A549 (cell line): ENCODE measurements around the gene PIGC. TPM values are rescaled to one million over a fixed set of nuclear protein-coding genes. Genes with fewer than 3 reads are reported as not detected.

ENCODE experiments used
- ATAC-seq, 2 experiments: fragments of 200-7000 bp in 1 of 2; fragments of >200 bp in 1 of 2; cut with Nextera tagmentation in 1 of 2; cut with Tn5 transposase in 1 of 2; 3 replicates each; pipeline versions ENCODE4 v1.8.0 to v1.9.1; 2018 to 2020; ENCODE audit warnings: mild to moderate bottlenecking in 1 of 2, moderate library complexity in 1 of 2
- CTCF ChIA-PET: fragments of 300-600 bp; sonication (Branson Sonifier 250); formaldehyde crosslinking; extraction: SDS; loops from one replicate; lab custom pipeline; 2021; ENCODE audit warnings: antibody characterized with exemption, inconsistent platforms; lab: Yijun Ruan, JAX
- POLR2A ChIA-PET: fragments of 350-600 bp; formaldehyde crosslinking; extraction: SDS; loops from one replicate; lab custom pipeline; 2021; ENCODE audit warnings: antibody characterized with exemption, inconsistent platforms; lab: Yijun Ruan, JAX
- DNase-seq, 2 experiments: peaks; one replicate each; pipeline versions ENCODE4 v3.0.0 to v3.0.0-alpha.2; 2011 to 2016; ENCODE audit warnings: low read depth in 1 of 2, low spot score in 1 of 2
- FAIRE-seq: peaks from 2 replicates; lab custom pipeline; 2011; peaks lifted over from hg19 to GRCh38; lab: Jason Lieb, UNC
- H3K27ac ChIP-seq, 2 experiments: fragments of >200 bp; sonication (Bioruptor Twin); formaldehyde crosslinking; 3 replicates each; pipeline ENCODE4 v1.5.1; 2016 to 2017
- H3K4me1 ChIP-seq: fragments of >200 bp; sonication (Bioruptor Twin); formaldehyde crosslinking; 3 replicates; pipeline ENCODE4 v1.6.1; 2016
- H3K4me2 ChIP-seq: fragments of >200 bp; sonication (Bioruptor Twin); formaldehyde crosslinking; 3 replicates; pipeline ENCODE4 v1.6.1; 2016
- H3K4me3 ChIP-seq: fragments of >200 bp; sonication (Bioruptor Twin); formaldehyde crosslinking; 3 replicates; pipeline ENCODE4 v1.5.1; 2016
- H3K9me3 ChIP-seq: fragments of >200 bp; sonication (Bioruptor Twin); formaldehyde crosslinking; 3 replicates; pipeline ENCODE4 v1.6.1; 2016
- CEBPB ChIP-seq, 2 experiments: fragments of >200 bp in 1 of 2; sonication (Bioruptor Twin) in 1 of 2; formaldehyde crosslinking in 1 of 2; IDR thresholded peaks; 2 replicates each; pipeline ENCODE4 v1.6.1; 2012 to 2016
- CHD2 ChIP-seq: fragments of 150-350 bp; IDR thresholded peaks from 2 replicates; pipeline ENCODE4 v1.6.1; 2014; ENCODE audit warnings: low read length; ENCODE audit not compliant: partially characterized antibody
- EHMT2 ChIP-seq: fragments of 200-600 bp; sonication (generic); IDR thresholded peaks from 2 replicates; pipeline ENCODE4 v1.6.1; 2016; ENCODE audit warnings: antibody characterized with exemption, low read depth, mild to moderate bottlenecking, moderate library complexity
- ESRRA ChIP-seq: fragments of 150-350 bp; IDR thresholded peaks from 2 replicates; pipeline ENCODE4 v1.6.1; 2014; ENCODE audit warnings: mild to moderate bottlenecking, low read length, borderline replicate concordance
- FOSL2 ChIP-seq, 2 experiments: fragments of 450-650 bp in 1 of 2; fragments of >200 bp in 1 of 2; sonication (Bioruptor Twin) in 1 of 2; formaldehyde crosslinking; IDR thresholded peaks; 2 replicates each; pipeline versions ENCODE4 v1.5.0 to v1.6.1; 2016 to 2020; ENCODE audit warnings: mild to moderate bottlenecking in 1 of 2, moderate library complexity in 1 of 2
- FOXS1 ChIP-seq: fragments of 250-450 bp; sonication (Bioruptor Pico); IDR thresholded peaks from 2 replicates; pipeline ENCODE4 v1.5.0; 2020; ENCODE audit warnings: mild to moderate bottlenecking, moderate library complexity
- GATA3 ChIP-seq: IDR thresholded peaks from 2 replicates; pipeline ENCODE4 v1.6.1; 2012; ENCODE audit warnings: borderline replicate concordance
- HEYL ChIP-seq: fragments of 250-450 bp; sonication (Bioruptor Pico); IDR thresholded peaks from 2 replicates; pipeline ENCODE4 v1.8.0; 2021; ENCODE audit warnings: mild to moderate bottlenecking, moderate library complexity
- HOXB13 ChIP-seq: fragments of 250-450 bp; sonication (Bioruptor Pico); IDR thresholded peaks from 2 replicates; pipeline ENCODE4 v1.5.0; 2020; ENCODE audit warnings: low read depth, mild to moderate bottlenecking, moderate library complexity
- MYC ChIP-seq: IDR thresholded peaks from 2 replicates; pipeline ENCODE4 v1.6.1; 2012; ENCODE audit warnings: mild to moderate bottlenecking, inconsistent platforms, low read length, improper control_type of control experiment, borderline replicate concordance
- NFE2L2 ChIP-seq: fragments of 150-350 bp; conservative IDR thresholded peaks from 2 replicates; pipeline ENCODE4 v1.6.1; 2014; ENCODE audit warnings: low read length
- NPAS2 ChIP-seq: fragments of 250-450 bp; sonication (Bioruptor Pico); IDR thresholded peaks from 2 replicates; pipeline ENCODE4 v1.8.0; 2022; ENCODE audit warnings: mild to moderate bottlenecking, moderate library complexity, borderline replicate concordance
- NR3C1 ChIP-seq: fragments of >200 bp; sonication (Bioruptor Twin); formaldehyde crosslinking; IDR thresholded peaks from 3 replicates; pipeline ENCODE4 v1.6.1; 2017
- POLR2AphosphoS2 ChIP-seq: conservative IDR thresholded peaks from 2 replicates; pipeline ENCODE4 v1.6.1; 2012; ENCODE audit warnings: low read length, improper control_type of control experiment, inconsistent platforms
- TFCP2L1 ChIP-seq: fragments of 250-450 bp; sonication (Bioruptor Pico); IDR thresholded peaks from 2 replicates; pipeline ENCODE4 v1.5.0; 2021; ENCODE audit warnings: mild to moderate bottlenecking
- ZC3H11A ChIP-seq: fragments of 450-650 bp; IDR thresholded peaks from 2 replicates; pipeline ENCODE4 v1.6.1; 2014; ENCODE audit warnings: antibody characterized with exemption, mild to moderate bottlenecking
- ZFP36 ChIP-seq: fragments of 450-650 bp; IDR thresholded peaks from 2 replicates; pipeline ENCODE4 v1.6.1; 2014; ENCODE audit warnings: borderline replicate concordance; ENCODE audit not compliant: partially characterized antibody
- ZSCAN20 ChIP-seq: fragments of 250-450 bp; sonication (Bioruptor Pico); IDR thresholded peaks from 2 replicates; pipeline ENCODE4 v1.8.0; 2022; ENCODE audit warnings: mild to moderate bottlenecking, moderate library complexity
- WGBS: methylation state at CpG from one replicate; pipeline ENCODE4 v1.1.6; 2017; ENCODE audit errors: missing lambda C conversion rate; 5-methylcytosine and 5-hydroxymethylcytosine counted together
- polyA plus RNA-seq, 4 experiments: library from polyadenylated mRNA; depleted of rRNA in 3 of 4; stranded (reverse); fragments of >200 nt; fragmentation: RNase III in 1 of 4; extraction: RNeasy Plus Mini Kit Qiagen cat#74134 plus additional on column Dnase treatment in 1 of 4; gene quantifications; 2 replicates in 3 of 4; 3 replicates in 1 of 4; pipeline ENCODE4 v1.2.3, GENCODE V29; 2011 to 2017
- TF ChIP-seq, protein P1 (sequence below): fragments of 250-450 bp; sonication (Bioruptor Pico); IDR thresholded peaks from 2 replicates; pipeline ENCODE4 v1.5.0; 2020; ENCODE audit warnings: low read depth, mild to moderate bottlenecking, moderate library complexity
- TF ChIP-seq, protein P2 (sequence below): IDR thresholded peaks from 2 replicates; pipeline ENCODE4 v1.6.1; 2012; ENCODE audit warnings: low read depth, borderline replicate concordance
- TF ChIP-seq, protein P3 (sequence below): fragments of 450-650 bp; IDR thresholded peaks from 2 replicates; pipeline ENCODE4 v1.6.1; 2014; ENCODE audit warnings: antibody characterized with exemption
- TF ChIP-seq, protein P4 (sequence below): fragments of 250-450 bp; sonication (Bioruptor Pico); IDR thresholded peaks from 2 replicates; pipeline ENCODE4 v1.5.0; 2021; ENCODE audit warnings: mild to moderate bottlenecking, moderate library complexity, borderline replicate concordance
- TF ChIP-seq, protein P5 (sequence below): fragments of 200-600 bp; sonication (generic); IDR thresholded peaks from 2 replicates; pipeline ENCODE4 v1.6.1; 2016; ENCODE audit warnings: antibody characterized with exemption, mild to moderate bottlenecking, moderate library complexity
- TF ChIP-seq, protein P6 (sequence below): fragments of 150-350 bp; IDR thresholded peaks from 2 replicates; pipeline ENCODE4 v1.6.1; 2014; ENCODE audit warnings: low read depth, mild to moderate bottlenecking, low read length

PIGC gene
- polyA plus RNA-seq, 2 of the 4 experiments (the other 2 are of a cell fraction) = 30.7 to 50.0 TPM

DNA sequence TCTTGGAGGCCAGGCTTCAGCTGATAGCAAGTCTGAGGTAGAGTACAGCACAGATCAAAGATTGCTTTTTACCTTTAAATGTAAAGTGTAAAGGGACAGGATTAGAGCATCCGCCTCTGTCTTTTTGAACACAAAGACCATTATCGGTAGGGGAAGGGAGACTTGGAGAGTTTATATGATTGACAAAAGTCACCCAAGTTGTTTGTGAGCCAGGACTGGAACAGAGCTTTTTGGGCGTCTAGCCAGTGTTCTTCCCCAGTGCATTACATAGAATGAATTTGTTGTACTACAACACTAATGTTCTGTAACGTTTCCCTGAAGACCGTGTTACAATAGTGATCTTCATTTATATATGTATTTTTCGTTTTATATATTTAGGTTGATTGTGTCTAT, 9.3 kb upstream of the PIGC start (continued):
- TF ChIP-seq ZFP36 (no peak), NPAS2 (CRISPR knock-in tag) (no peak), CEBPB (IDR thresholded peaks at IDR 0.05) (no peak), FOSL2 (IDR thresholded peaks at IDR 0.05) (no peak), FOSL2 (CRISPR knock-in tag; IDR thresholded peaks at IDR 0.05) (no peak), POLR2AphosphoS2 (no peak), EHMT2 (no peak), MYC (no peak), ZC3H11A (no peak), TFCP2L1 (no peak), ZSCAN20 (CRISPR knock-in tag) (no peak), HOXB13 (no peak)
- TF ChIP-seq, protein P1, sequence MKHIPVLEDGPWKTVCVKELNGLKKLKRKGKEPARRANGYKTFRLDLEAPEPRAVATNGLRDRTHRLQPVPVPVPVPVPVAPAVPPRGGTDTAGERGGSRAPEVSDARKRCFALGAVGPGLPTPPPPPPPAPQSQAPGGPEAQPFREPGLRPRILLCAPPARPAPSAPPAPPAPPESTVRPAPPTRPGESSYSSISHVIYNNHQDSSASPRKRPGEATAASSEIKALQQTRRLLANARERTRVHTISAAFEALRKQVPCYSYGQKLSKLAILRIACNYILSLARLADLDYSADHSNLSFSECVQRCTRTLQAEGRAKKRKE (CRISPR knock-in tag) = no peak
- TF ChIP-seq, protein P2, sequence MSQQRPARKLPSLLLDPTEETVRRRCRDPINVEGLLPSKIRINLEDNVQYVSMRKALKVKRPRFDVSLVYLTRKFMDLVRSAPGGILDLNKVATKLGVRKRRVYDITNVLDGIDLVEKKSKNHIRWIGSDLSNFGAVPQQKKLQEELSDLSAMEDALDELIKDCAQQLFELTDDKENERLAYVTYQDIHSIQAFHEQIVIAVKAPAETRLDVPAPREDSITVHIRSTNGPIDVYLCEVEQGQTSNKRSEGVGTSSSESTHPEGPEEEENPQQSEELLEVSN = no peak

DNA sequence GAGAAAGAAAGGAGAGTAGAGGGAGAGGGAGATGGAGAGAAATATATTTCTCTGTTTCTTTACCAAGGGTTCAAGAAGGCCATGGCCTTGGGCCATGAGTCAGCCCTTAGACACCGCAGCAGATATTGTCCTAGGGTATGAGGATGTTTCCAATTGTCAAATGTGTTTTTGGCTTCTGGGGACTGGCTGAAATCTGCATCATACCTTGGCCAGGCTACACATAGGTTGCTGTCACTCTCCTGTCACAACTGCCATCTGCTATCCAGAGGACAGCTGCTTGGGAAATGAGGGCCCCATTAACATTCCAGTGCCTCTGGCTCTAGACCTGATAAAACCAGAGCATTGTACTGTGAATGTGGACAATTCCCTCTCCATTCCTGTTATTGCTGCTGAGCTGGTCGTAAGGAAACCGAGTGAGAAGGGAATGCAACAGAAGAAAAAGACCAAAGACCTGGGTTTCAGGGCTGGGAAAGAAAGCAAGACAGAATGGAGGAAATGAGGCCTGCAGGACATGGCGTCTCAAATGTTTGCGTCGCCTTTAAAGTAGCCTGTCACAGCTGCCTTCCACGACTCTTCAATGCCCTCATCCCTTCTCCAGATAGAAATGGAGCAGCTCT, 8.8 kb upstream of the PIGC start:
- no peak for FAIRE-seq
- POLR2A ChIA-PET = interaction anchor here (0.9 kb wide), 1 partner anchor 80 kb away, joined by 3 read pairs; no protein-coding TSS in a partner anchor
- WGBS = 81% methylated on average over 7 of the region's 7 CpGs
- H3K4me2 ChIP-seq = peak overlapping the region; percentile 0; the same call in 1 of the 3 replicates
- ATAC-seq = no peak
- H3K9me3 ChIP-seq = no peaks in the 10 kb centered on the region
- no peak for DNase-seq
- peak overlapping the region; percentile 8 to 48; a peak in 5 of 6 replicates for H3K27ac ChIP-seq
- peaks cover 65% of the 10 kb centered on the region for H3K4me1 ChIP-seq
- no peak overlapping the region for H3K4me3 ChIP-seq
- TF ChIP-seq, protein P3, sequence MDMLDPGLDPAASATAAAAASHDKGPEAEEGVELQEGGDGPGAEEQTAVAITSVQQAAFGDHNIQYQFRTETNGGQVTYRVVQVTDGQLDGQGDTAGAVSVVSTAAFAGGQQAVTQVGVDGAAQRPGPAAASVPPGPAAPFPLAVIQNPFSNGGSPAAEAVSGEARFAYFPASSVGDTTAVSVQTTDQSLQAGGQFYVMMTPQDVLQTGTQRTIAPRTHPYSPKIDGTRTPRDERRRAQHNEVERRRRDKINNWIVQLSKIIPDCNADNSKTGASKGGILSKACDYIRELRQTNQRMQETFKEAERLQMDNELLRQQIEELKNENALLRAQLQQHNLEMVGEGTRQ = no peak
- CTCF ChIA-PET = interaction anchor here (1.3 to 7.1 kb wide), 3 partner anchors 11 to 450 kb away, joined by 3 to 62 read pairs (median 8); no protein-coding TSS in a partner anchor

DNA sequence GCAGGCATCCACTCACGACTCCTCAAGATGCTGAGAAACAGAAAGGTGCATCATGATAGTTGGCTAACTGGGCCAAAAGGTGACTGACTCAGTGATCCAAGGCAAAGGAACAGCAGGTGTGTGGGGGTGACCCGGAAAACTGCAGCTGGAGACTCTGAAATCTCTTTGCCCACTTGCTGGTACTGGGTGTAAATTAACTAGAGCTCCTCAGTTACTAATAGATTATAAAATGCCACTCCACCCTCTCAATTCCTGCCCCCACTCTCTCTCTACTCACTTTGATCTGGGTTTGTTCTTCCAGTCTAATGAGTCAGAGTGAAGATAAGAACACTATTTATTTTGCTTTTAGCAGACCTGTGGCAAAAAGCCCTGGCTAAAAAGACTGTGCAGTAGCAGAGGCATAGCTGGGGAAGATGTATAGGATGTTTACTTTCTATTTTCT, 7.2 kb upstream of the PIGC start:
- DNase-seq = peak; percentile 19 to 28
- peak in 1 of 2 experiments; percentile 12; a peak in 2 of 6 replicates for ATAC-seq
- H3K4me3 ChIP-seq = no peak overlapping the region
- peaks cover 71% of the 10 kb centered on the region for H3K4me1 ChIP-seq
- CTCF ChIA-PET = interaction anchor here (0.6 to 7.1 kb wide), 16 partner anchors 10 to 1070 kb away, joined by 3 to 62 read pairs (median 6); partner anchors contain the start of gene SUCO
- H3K4me2 ChIP-seq = peak overlapping the region; percentile 64
- WGBS = 4% methylated on average over 2 of the region's 2 CpGs
- no peaks in the 10 kb centered on the region for H3K9me3 ChIP-seq
- H3K27ac ChIP-seq = peak overlapping the region; percentile 77 to 90
- no peak for FAIRE-seq
- POLR2A ChIA-PET = interaction anchor here (0.7 to 4.2 kb wide), 2 partner anchors 81 to 1417 kb away, joined by 3 to 36 read pairs; partner anchors contain the start of genes GAS5 and SUCO
- TF ChIP-seq, protein P4, sequence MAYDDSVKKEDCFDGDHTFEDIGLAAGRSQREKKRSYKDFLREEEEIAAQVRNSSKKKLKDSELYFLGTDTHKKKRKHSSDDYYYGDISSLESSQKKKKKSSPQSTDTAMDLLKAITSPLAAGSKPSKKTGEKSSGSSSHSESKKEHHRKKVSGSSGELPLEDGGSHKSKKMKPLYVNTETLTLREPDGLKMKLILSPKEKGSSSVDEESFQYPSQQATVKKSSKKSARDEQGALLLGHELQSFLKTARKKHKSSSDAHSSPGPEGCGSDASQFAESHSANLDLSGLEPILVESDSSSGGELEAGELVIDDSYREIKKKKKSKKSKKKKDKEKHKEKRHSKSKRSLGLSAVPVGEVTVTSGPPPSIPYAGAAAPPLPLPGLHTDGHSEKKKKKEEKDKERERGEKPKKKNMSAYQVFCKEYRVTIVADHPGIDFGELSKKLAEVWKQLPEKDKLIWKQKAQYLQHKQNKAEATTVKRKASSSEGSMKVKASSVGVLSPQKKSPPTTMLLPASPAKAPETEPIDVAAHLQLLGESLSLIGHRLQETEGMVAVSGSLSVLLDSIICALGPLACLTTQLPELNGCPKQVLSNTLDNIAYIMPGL (CRISPR knock-in tag) = no peak
- TF ChIP-seq GATA3 (peak; percentile 74), MYC (no peak), CHD2 (no peak), HEYL (no peak), TFCP2L1 (no peak), NR3C1 (no peak), FOXS1 (CRISPR knock-in tag) (no peak), ZSCAN20 (CRISPR knock-in tag) (no peak), NFE2L2 (no peak), ESRRA (no peak)
- TF ChIP-seq, protein P5, sequence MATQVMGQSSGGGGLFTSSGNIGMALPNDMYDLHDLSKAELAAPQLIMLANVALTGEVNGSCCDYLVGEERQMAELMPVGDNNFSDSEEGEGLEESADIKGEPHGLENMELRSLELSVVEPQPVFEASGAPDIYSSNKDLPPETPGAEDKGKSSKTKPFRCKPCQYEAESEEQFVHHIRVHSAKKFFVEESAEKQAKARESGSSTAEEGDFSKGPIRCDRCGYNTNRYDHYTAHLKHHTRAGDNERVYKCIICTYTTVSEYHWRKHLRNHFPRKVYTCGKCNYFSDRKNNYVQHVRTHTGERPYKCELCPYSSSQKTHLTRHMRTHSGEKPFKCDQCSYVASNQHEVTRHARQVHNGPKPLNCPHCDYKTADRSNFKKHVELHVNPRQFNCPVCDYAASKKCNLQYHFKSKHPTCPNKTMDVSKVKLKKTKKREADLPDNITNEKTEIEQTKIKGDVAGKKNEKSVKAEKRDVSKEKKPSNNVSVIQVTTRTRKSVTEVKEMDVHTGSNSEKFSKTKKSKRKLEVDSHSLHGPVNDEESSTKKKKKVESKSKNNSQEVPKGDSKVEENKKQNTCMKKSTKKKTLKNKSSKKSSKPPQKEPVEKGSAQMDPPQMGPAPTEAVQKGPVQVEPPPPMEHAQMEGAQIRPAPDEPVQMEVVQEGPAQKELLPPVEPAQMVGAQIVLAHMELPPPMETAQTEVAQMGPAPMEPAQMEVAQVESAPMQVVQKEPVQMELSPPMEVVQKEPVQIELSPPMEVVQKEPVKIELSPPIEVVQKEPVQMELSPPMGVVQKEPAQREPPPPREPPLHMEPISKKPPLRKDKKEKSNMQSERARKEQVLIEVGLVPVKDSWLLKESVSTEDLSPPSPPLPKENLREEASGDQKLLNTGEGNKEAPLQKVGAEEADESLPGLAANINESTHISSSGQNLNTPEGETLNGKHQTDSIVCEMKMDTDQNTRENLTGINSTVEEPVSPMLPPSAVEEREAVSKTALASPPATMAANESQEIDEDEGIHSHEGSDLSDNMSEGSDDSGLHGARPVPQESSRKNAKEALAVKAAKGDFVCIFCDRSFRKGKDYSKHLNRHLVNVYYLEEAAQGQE = no peak
- TF ChIP-seq, protein P6, sequence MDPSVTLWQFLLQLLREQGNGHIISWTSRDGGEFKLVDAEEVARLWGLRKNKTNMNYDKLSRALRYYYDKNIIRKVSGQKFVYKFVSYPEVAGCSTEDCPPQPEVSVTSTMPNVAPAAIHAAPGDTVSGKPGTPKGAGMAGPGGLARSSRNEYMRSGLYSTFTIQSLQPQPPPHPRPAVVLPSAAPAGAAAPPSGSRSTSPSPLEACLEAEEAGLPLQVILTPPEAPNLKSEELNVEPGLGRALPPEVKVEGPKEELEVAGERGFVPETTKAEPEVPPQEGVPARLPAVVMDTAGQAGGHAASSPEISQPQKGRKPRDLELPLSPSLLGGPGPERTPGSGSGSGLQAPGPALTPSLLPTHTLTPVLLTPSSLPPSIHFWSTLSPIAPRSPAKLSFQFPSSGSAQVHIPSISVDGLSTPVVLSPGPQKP = no peak
